GM12878 (cell line): ENCODE data around the gene EHD1. TPM values are rescaled to one million over a fixed set of nuclear protein-coding genes. Genes with fewer than 3 reads are reported as not detected.

Experiments
- ATAC-seq: fragments of 200-7000 bp; cut with Tn5 transposase; 3 replicates; pipeline ENCODE4 v1.9.1; 2020; ENCODE audit warnings: mild to moderate bottlenecking, moderate library complexity
- BruUV-seq: library from RNA; stranded (reverse); fragments of 400-500 nt; replicated peaks from 2 replicates; lab custom pipeline; 2021; lab: Mats Ljungman, UMichigan
- CTCF ChIA-PET: fragments of 300-600 bp; sonication (Branson Sonifier 250); formaldehyde crosslinking; extraction: SDS; loops from one replicate; lab custom pipeline; 2021; ENCODE audit warnings: inconsistent platforms; lab: Yijun Ruan, JAX
- POLR2A ChIA-PET: fragments of 350-600 bp; formaldehyde crosslinking; extraction: SDS; loops from one replicate; lab custom pipeline; 2021; ENCODE audit warnings: inconsistent platforms; lab: Charles Lee
- RAD21 ChIA-PET: fragments of 300-600 bp; sonication (Branson Sonifier 250); formaldehyde crosslinking; loops from one replicate; lab custom pipeline; 2023; ENCODE audit warnings: antibody characterized with exemption; ENCODE audit not compliant: unreplicated experiment; lab: Charles Lee
- SMC1A ChIA-PET: fragments of 300-600 bp; sonication (Branson Sonifier 250); formaldehyde crosslinking; loops from one replicate; lab custom pipeline; 2023; ENCODE audit not compliant: unreplicated experiment, uncharacterized antibody; lab: Charles Lee
- DNase-seq: peaks from one replicate; pipeline ENCODE4 v3.0.0-alpha.2; 2011; ENCODE audit warnings: low read depth, low spot score
- FAIRE-seq: peaks from 3 replicates; lab custom pipeline; 2011; peaks lifted over from hg19 to GRCh38; lab: Jason Lieb, UNC
- H2AFZ ChIP-seq: 2 replicates; pipeline ENCODE4 v1.6.0; 2011; ENCODE audit warnings: low read depth, low read length, control low read depth; ENCODE audit not compliant: control insufficient read depth
- H3K27ac ChIP-seq: 2 replicates; pipeline ENCODE4 v1.5.1; 2011; ENCODE audit warnings: control low read depth; ENCODE audit not compliant: control insufficient read depth, insufficient read depth
- H3K27me3 ChIP-seq, 2 experiments: replicated peaks in 1 of 2; 2 replicates each; pipeline versions ENCODE4 v1.6.0 to v1.6.1; 2011; ENCODE audit warnings: low read length in 1 of 2; ENCODE audit not compliant: control insufficient read depth in 2 of 2, insufficient read depth in 2 of 2
- H3K36me3 ChIP-seq, 2 experiments: 2 replicates each; pipeline ENCODE4 v1.5.1; 2011; ENCODE audit warnings: low read length in 1 of 2; ENCODE audit not compliant: control insufficient read depth in 2 of 2, insufficient read depth in 2 of 2
- H3K4me1 ChIP-seq: 2 replicates; pipeline ENCODE4 v1.6.1; 2011; ENCODE audit warnings: mild to moderate bottlenecking, low read length, moderate library complexity, mixed read lengths; ENCODE audit not compliant: control insufficient read depth, insufficient read depth
- H3K4me2 ChIP-seq: 2 replicates; pipeline ENCODE4 v1.6.0; 2011; ENCODE audit warnings: control low read depth; ENCODE audit not compliant: control insufficient read depth, insufficient read depth
- H3K4me3 ChIP-seq: fragments of 200-600 bp; sonication (generic); 2 replicates; pipeline ENCODE4 v1.5.1; 2016
- H3K79me2 ChIP-seq: 2 replicates; pipeline ENCODE4 v1.6.0; 2011; ENCODE audit warnings: low read length; ENCODE audit not compliant: control insufficient read depth, insufficient read depth
- H3K9ac ChIP-seq: 2 replicates; pipeline ENCODE4 v1.8.0; 2011; ENCODE audit warnings: low read length, control low read depth, mixed read lengths; ENCODE audit not compliant: control insufficient read depth, insufficient read depth
- H3K9me3 ChIP-seq: replicated peaks from 3 replicates; pipeline ENCODE4 v1.5.1; 2011; ENCODE audit warnings: mild to moderate bottlenecking, low read length; ENCODE audit not compliant: control insufficient read depth, insufficient read depth
- H4K20me1 ChIP-seq: 2 replicates; pipeline ENCODE4 v1.6.0; 2011; ENCODE audit not compliant: control insufficient read depth, insufficient read depth
- BHLHE40 ChIP-seq, 2 experiments: fragments of 450-650 bp in 1 of 2; IDR thresholded peaks; 2 replicates each; pipeline ENCODE4 v1.6.1; 2011 to 2017; ENCODE audit warnings: low read depth in 2 of 2, borderline replicate concordance in 1 of 2, improper control_type of control experiment in 1 of 2, low read length in 1 of 2, mild to moderate bottlenecking in 1 of 2
- CBX3 ChIP-seq: fragments of 200-600 bp; sonication (generic); IDR thresholded peaks from 2 replicates; pipeline ENCODE4 v1.6.1; 2016; ENCODE audit warnings: low read depth, borderline replicate concordance
- CEBPB ChIP-seq, 2 experiments: fragments of 150-350 bp in 1 of 2; IDR thresholded peaks; 2 replicates each; pipeline ENCODE4 v1.6.1; 2012 to 2014; ENCODE audit warnings: low read depth in 2 of 2, low read length in 2 of 2, borderline replicate concordance in 1 of 2, inconsistent platforms in 1 of 2
- CHD1 ChIP-seq: IDR thresholded peaks from 2 replicates; pipeline ENCODE4 v1.6.1; 2012; ENCODE audit warnings: low read depth, low read length, improper control_type of control experiment
- EGR1 ChIP-seq, 2 experiments: IDR thresholded peaks; 1 replicate in 1 of 2; 2 replicates in 1 of 2; pipeline ENCODE4 v1.6.1; 2011 to 2012; ENCODE audit warnings: low read depth in 2 of 2, low read length in 2 of 2, borderline replicate concordance in 1 of 2, mild to moderate bottlenecking in 1 of 2, moderate library complexity in 1 of 2
- FOS ChIP-seq: IDR thresholded peaks from 3 replicates; pipeline ENCODE4 v1.6.1; 2011; ENCODE audit warnings: borderline replicate concordance; ENCODE audit not compliant: insufficient read length; ENCODE audit errors: extremely low read depth
- FOXM1 ChIP-seq: IDR thresholded peaks from 2 replicates; pipeline ENCODE4 v1.6.1; 2012; ENCODE audit warnings: low read depth, mild to moderate bottlenecking, inconsistent platforms, low read length, moderate library complexity
- HCFC1 ChIP-seq: fragments of 150-350 bp; IDR thresholded peaks from 2 replicates; pipeline ENCODE4 v1.6.1; 2014; ENCODE audit warnings: low read length
- MEF2B ChIP-seq: fragments of 450-650 bp; IDR thresholded peaks from 2 replicates; pipeline ENCODE4 v1.6.1; 2018; ENCODE audit warnings: mild to moderate bottlenecking, moderate library complexity; ENCODE audit not compliant: partially characterized antibody, poor library complexity, severe bottlenecking
- MTA3 ChIP-seq: IDR thresholded peaks from 2 replicates; pipeline ENCODE4 v1.6.1; 2012; ENCODE audit warnings: low read length, inconsistent platforms, borderline replicate concordance
- NR2C1 ChIP-seq: fragments of 450-650 bp; IDR thresholded peaks from 2 replicates; pipeline ENCODE4 v1.6.1; 2017; ENCODE audit warnings: antibody characterized with exemption, mild to moderate bottlenecking, moderate library complexity
- NR2C2 ChIP-seq: IDR thresholded peaks from 2 replicates; pipeline ENCODE4 v1.6.1; 2011; ENCODE audit warnings: borderline replicate concordance, low read depth; ENCODE audit not compliant: control insufficient read depth, insufficient read length
- RFX5 ChIP-seq: IDR thresholded peaks from 2 replicates; pipeline ENCODE4 v1.6.1; 2011; ENCODE audit warnings: low read depth, low read length, improper control_type of control experiment
- SMAD5 ChIP-seq: IDR thresholded peaks from 2 replicates; pipeline ENCODE4 v1.6.1; 2016; ENCODE audit warnings: antibody characterized with exemption, low read depth
- TCF3 ChIP-seq: IDR thresholded peaks from 2 replicates; pipeline ENCODE4 v1.6.1; 2012; ENCODE audit warnings: low read depth, mild to moderate bottlenecking, low read length, borderline replicate concordance; ENCODE audit not compliant: insufficient read depth
- ZNF622 ChIP-seq: fragments of 450-650 bp; IDR thresholded peaks from 2 replicates; pipeline ENCODE4 v1.6.1; 2017; ENCODE audit warnings: mild to moderate bottlenecking, inconsistent platforms
- WGBS: methylation state at CpG from one replicate; pipeline ENCODE4 v1.1.6; 2016; ENCODE audit warnings: low lambda C conversion rate; ENCODE audit not compliant: insufficient replicate concordance, insufficient coverage; ENCODE audit errors: missing lambda C conversion rate; 5-methylcytosine and 5-hydroxymethylcytosine counted together
- in situ Hi-C: fragments of 300-500 bp; cut with MboI; formaldehyde crosslinking; loops from 9 replicates; pipeline ENCODE4 v1.14.3; 2018; ENCODE audit warnings: mixed read lengths
- intact Hi-C: fragments of 100-400 bp; cut with micrococcal nuclease; formaldehyde crosslinking; loops from one replicate; pipeline ENCODE4 v1.14.2; 2022; ENCODE audit not compliant: unreplicated experiment
- polyA plus RNA-seq, 11 experiments: library from polyadenylated mRNA; depleted of rRNA in 4 of 11; unstranded in 6 of 11; stranded (reverse) in 5 of 11; fragments of >200 nt; fragmentation: Nextera tagmentation in 4 of 11; fragmentation: Illumina TruSeq in 1 of 11; extraction: Ambion mirVana in 4 of 11; extraction: Trizol in 1 of 11; gene quantifications; 1 replicate in 1 of 11; 2 replicates in 10 of 11; pipeline versions ENCODE4 v1.2.1 to v1.2.3, GENCODE V29; 2011 to 2016; ENCODE audit warnings: inconsistent platforms in 2 of 11, missing spikeins in 2 of 11, low read depth in 1 of 11
- total RNA-seq, 4 experiments: library from RNA; depleted of rRNA in 3 of 4; stranded (reverse); fragments of >200 nt in 3 of 4; fragmentation: Illumina TruSeq in 1 of 4; extraction: Trizol in 1 of 4; gene quantifications; 2 replicates each; pipeline versions ENCODE4 v1.2.1 to v1.2.3, GENCODE V29; 2013 to 2021
- TF ChIP-seq, protein P1 (sequence below): fragments of 450-650 bp; IDR thresholded peaks from 2 replicates; pipeline ENCODE4 v1.6.1; 2018; ENCODE audit warnings: borderline replicate concordance, mild to moderate bottlenecking; ENCODE audit not compliant: partially characterized antibody
- TF ChIP-seq, protein P2 (sequence below): fragments of 450-650 bp; IDR thresholded peaks from 2 replicates; pipeline ENCODE4 v1.6.1; 2014; ENCODE audit warnings: mild to moderate bottlenecking
- TF ChIP-seq, protein P3 (sequence below): fragments of 450-650 bp; IDR thresholded peaks from 2 replicates; pipeline ENCODE4 v1.6.1; 2017; ENCODE audit warnings: mild to moderate bottlenecking, low read depth, inconsistent platforms; ENCODE audit not compliant: poor library complexity, severe bottlenecking

Gene EHD1
- total and polyA plus RNA-seq, 10 of the 15 experiments (the other 5 are each of a cell fraction or from before 2014, with no cell fraction given) = 1.0 to 165 (median 66.5) TPM

DNA sequence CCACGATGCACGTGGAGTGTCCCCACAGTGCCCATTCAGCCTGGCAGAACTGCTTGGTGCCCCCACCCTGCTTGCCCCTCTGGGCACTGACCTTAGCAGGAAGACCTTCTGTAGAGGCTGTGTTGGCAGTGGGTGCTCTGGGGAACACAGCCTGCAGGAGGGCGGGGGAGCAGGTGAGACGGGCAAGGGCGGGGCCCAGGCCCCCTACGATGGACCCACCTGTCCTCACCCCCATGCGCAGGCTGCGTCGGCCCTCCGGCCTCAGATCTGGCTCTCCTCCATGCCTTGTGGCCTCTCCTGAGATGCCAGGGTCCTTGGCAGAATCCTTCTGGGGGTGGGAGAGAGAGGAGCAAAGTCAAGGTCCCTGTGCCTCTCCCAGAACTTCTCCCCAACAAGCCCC, 44.9 kb downstream of the EHD1 start (continued):
- TF ChIP-seq MTA3 (no peak), BHLHE40 (IDR thresholded peaks at IDR 0.05; ENCODE audit: borderline replicate concordance in 1 of 2, low read depth in 2 of 2, low read length in 1 of 2) (no peak), EGR1 (IDR thresholded peaks at IDR 0.05; ENCODE audit: borderline replicate concordance in 1 of 2, low read depth in 2 of 2, low read length in 2 of 2) (no peak), RFX5 (no peak), CBX3 (no peak), ZNF622 (no peak)
- TF ChIP-seq, protein P1, sequence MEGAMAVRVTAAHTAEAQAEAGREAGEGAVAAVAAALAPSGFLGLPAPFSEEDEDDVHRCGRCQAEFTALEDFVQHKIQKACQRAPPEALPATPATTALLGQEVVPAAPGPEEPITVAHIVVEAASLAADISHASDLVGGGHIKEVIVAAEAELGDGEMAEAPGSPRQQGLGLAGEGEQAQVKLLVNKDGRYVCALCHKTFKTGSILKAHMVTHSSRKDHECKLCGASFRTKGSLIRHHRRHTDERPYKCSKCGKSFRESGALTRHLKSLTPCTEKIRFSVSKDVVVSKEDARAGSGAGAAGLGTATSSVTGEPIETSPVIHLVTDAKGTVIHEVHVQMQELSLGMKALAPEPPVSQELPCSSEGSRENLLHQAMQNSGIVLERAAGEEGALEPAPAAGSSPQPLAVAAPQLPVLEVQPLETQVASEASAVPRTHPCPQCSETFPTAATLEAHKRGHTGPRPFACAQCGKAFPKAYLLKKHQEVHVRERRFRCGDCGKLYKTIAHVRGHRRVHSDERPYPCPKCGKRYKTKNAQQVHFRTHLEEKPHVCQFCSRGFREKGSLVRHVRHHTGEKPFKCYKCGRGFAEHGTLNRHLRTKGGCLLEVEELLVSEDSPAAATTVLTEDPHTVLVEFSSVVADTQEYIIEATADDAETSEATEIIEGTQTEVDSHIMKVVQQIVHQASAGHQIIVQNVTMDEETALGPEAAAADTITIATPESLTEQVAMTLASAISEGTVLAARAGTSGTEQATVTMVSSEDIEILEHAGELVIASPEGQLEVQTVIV = no peak

DNA sequence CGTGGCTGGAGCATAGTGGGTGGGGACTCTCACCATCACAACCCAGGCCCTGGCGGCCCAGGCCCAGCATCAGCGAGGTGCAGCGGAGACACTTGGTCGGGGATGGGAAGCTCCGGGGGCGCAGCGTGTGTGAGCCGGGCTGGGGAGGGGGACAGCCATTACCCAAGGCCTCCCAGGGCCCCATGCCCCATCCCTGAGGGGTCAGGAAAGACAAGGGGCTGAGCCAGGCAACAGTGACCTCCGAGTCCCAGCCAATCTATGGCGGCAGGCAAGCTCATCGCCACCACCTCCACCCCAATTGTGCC, 45.3 kb downstream of the EHD1 start:
- H3K79me2 ChIP-seq = no peaks in the 10 kb centered on the region
- no peak overlapping the region for H3K9ac ChIP-seq
- ChIA-PET SMC1A (no interaction called here), POLR2A (no interaction called here), CTCF (no interaction called here), RAD21 (no interaction called here)
- ATAC-seq = no peak
- H3K36me3 ChIP-seq = no peaks in the 10 kb centered on the region
- no peak for FAIRE-seq
- no peak overlapping the region for H2AFZ ChIP-seq
- no peak overlapping the region for H3K4me3 ChIP-seq
- 70% methylated on average over 12 of the region's 12 CpGs for WGBS
- in situ Hi-C loops (no loop called here), intact Hi-C loops (no loop called here)
- H3K9me3 ChIP-seq = no peaks in the 10 kb centered on the region
- H4K20me1 ChIP-seq = no peaks in the 10 kb centered on the region
- BruUV-seq = no TSS peak
- H3K4me2 ChIP-seq = no peak overlapping the region
- peaks cover 3% of the 10 kb centered on the region; the same call in 1 of the 2 replicates for H3K4me1 ChIP-seq
- no peak overlapping the region for H3K27ac ChIP-seq
- no peaks in the 10 kb centered on the region for H3K27me3 ChIP-seq
- DNase-seq = no peak
- TF ChIP-seq HCFC1 = no peak
- no peak for TF ChIP-seq MEF2B
- TF ChIP-seq, protein P2, sequence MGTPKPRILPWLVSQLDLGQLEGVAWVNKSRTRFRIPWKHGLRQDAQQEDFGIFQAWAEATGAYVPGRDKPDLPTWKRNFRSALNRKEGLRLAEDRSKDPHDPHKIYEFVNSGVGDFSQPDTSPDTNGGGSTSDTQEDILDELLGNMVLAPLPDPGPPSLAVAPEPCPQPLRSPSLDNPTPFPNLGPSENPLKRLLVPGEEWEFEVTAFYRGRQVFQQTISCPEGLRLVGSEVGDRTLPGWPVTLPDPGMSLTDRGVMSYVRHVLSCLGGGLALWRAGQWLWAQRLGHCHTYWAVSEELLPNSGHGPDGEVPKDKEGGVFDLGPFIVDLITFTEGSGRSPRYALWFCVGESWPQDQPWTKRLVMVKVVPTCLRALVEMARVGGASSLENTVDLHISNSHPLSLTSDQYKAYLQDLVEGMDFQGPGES = no peak
- no peak for TF ChIP-seq NR2C2
- TF ChIP-seq CEBPB (IDR thresholded peaks at IDR 0.05; ENCODE audit: borderline replicate concordance in 1 of 2, low read depth in 2 of 2, low read length in 2 of 2) = no peak
- no peak for TF ChIP-seq CHD1
- no peak for TF ChIP-seq TCF3
- TF ChIP-seq SMAD5 = no peak
- TF ChIP-seq NR2C1 = no peak
- TF ChIP-seq FOS = no peak
- TF ChIP-seq, protein P3, sequence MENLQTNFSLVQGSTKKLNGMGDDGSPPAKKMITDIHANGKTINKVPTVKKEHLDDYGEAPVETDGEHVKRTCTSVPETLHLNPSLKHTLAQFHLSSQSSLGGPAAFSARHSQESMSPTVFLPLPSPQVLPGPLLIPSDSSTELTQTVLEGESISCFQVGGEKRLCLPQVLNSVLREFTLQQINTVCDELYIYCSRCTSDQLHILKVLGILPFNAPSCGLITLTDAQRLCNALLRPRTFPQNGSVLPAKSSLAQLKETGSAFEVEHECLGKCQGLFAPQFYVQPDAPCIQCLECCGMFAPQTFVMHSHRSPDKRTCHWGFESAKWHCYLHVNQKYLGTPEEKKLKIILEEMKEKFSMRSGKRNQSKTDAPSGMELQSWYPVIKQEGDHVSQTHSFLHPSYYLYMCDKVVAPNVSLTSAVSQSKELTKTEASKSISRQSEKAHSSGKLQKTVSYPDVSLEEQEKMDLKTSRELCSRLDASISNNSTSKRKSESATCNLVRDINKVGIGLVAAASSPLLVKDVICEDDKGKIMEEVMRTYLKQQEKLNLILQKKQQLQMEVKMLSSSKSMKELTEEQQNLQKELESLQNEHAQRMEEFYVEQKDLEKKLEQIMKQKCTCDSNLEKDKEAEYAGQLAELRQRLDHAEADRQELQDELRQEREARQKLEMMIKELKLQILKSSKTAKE = no peak
- TF ChIP-seq FOXM1 = no peak
